GM18951 (cell line): ENCODE results near the gene CDH4.

Experiments used
- POLR2A ChIP-seq: IDR thresholded peaks from 4 replicates; pipeline ENCODE4 v1.6.1; 2011; ENCODE audit warnings: mild to moderate bottlenecking; ENCODE audit not compliant: insufficient read length, insufficient read depth; ENCODE audit errors: extremely low read depth
- in situ Hi-C: fragments of 300-500 bp; cut with MboI; formaldehyde crosslinking; loops from one replicate; pipeline ENCODE4 v1.12.0; 2022; ENCODE audit warnings: low sequenced_read_pairs, mixed read lengths, inconsistent platforms; ENCODE audit not compliant: unreplicated experiment

Gene CDH4

GRCh38 chr20:61347443-61347842 is 95.4 kb downstream of the CDH4 start:
- TF ChIP-seq POLR2A, result no peak
- in situ Hi-C loops, result no loop called here

- in situ Hi-C loops, result no loop called here
- no peak for TF ChIP-seq POLR2A
These were observed 97.5 kb downstream of the CDH4 start for GRCh38 chr20:61349447-61350165.

- in situ Hi-C loops, result no loop called here
- no peak for TF ChIP-seq POLR2A
These were observed 98.6 kb downstream of the CDH4 start for GRCh38 chr20:61350500-61351250.

GRCh38 chr20:61352346-61353260 is 100.5 kb downstream of the CDH4 start:
- in situ Hi-C loops, result no loop called here

GRCh38 chr20:61353261-61354000 is 101.4 kb downstream of the CDH4 start:
- in situ Hi-C loops, result no loop called here
- TF ChIP-seq POLR2A, result no peak

More at GRCh38 chr20:61352346-61353260, 100.5 kb downstream of the CDH4 start:
- no peak for TF ChIP-seq POLR2A

GRCh38 chr20:61354001-61354390 is 101.9 kb downstream of the CDH4 start:
- in situ Hi-C loops, result no loop called here
- TF ChIP-seq POLR2A, result no peak

GRCh38 chr20:61354501-61354900 is 102.4 kb downstream of the CDH4 start:
- no peak for TF ChIP-seq POLR2A
- in situ Hi-C loops, result no loop called here

GRCh38 chr20:61354901-61355495 is 102.9 kb downstream of the CDH4 start:
- TF ChIP-seq POLR2A, result no peak
- in situ Hi-C loops, result no loop called here

GRCh38 chr20:61355585-61355984 is 103.5 kb downstream of the CDH4 start:
- in situ Hi-C loops, result no loop called here
- TF ChIP-seq POLR2A, result no peak

GRCh38 chr20:61356196-61356595 is 104.1 kb downstream of the CDH4 start:
- in situ Hi-C loops, result no loop called here
- no peak for TF ChIP-seq POLR2A

GRCh38 chr20:61357119-61357518 is 105.1 kb downstream of the CDH4 start:
- no peak for TF ChIP-seq POLR2A
- in situ Hi-C loops, result no loop called here

GRCh38 chr20:61359254-61359653 is 107.2 kb downstream of the CDH4 start:
- no peak for TF ChIP-seq POLR2A
- in situ Hi-C loops, result no loop called here

- TF ChIP-seq POLR2A, result no peak
- in situ Hi-C loops, result no loop called here
These were observed 108.2 kb downstream of the CDH4 start for GRCh38 chr20:61360296-61360695.

GRCh38 chr20:61360940-61361339 is 108.9 kb downstream of the CDH4 start:
- in situ Hi-C loops, result no loop called here
- no peak for TF ChIP-seq POLR2A
